SU-DHL-6 (cell line): ENCODE results near the gene GALNT11.

ENCODE experiments used
- CTCF ChIP-seq: fragments of 200-600 bp; sonication (generic); IDR thresholded peaks from one replicate; pipeline ENCODE4 v1.5.1; 2017; ENCODE audit warnings: antibody characterized with exemption, mild to moderate bottlenecking, low read length, moderate library complexity; ENCODE audit not compliant: insufficient read depth, poor library complexity, severe bottlenecking
- EZH2phosphoT487 ChIP-seq: fragments of 200-600 bp; sonication (generic), shearing (Covaris generic); conservative IDR thresholded peaks from 2 replicates; pipeline ENCODE4 v1.6.1; 2018; ENCODE audit warnings: mild to moderate bottlenecking, antibody characterized with exemption, low read length, moderate library complexity, mixed read lengths

GRCh38 chr7:152093717-152094116 lies 68.2 kb downstream of the GALNT11 start:
- TF ChIP-seq CTCF: no peak
- TF ChIP-seq EZH2phosphoT487: no peak
